ENCODE measurements around the gene PAK3. TPM values are rescaled to one million over a fixed set of nuclear protein-coding genes. Genes with fewer than 3 reads are reported as not detected.

The PAK3 gene
- total RNA-seq, 4 donors from 2014 or later = 0.10 to 0.29 (median 0.26) TPM; not detected in 1

- no peaks in the 10 kb centered on the region for H3K36me3 ChIP-seq
- no peaks in the 10 kb centered on the region for H3K9me3 ChIP-seq
- DNase-seq (no peak), ATAC-seq (no peak)
- H3K4me3 ChIP-seq = no peak overlapping the region
- in situ Hi-C loops (cut with MboI; ENCODE audit: low sequenced_read_pairs in 4 of 4) (no loop called here), intact Hi-C loops (cut with DNase I; ENCODE audit: low total_unique reads) (no loop called here)
- no peak overlapping the region for H3K27ac ChIP-seq
- no peaks in the 10 kb centered on the region for H3K4me1 ChIP-seq
- TF ChIP-seq, protein P1, sequence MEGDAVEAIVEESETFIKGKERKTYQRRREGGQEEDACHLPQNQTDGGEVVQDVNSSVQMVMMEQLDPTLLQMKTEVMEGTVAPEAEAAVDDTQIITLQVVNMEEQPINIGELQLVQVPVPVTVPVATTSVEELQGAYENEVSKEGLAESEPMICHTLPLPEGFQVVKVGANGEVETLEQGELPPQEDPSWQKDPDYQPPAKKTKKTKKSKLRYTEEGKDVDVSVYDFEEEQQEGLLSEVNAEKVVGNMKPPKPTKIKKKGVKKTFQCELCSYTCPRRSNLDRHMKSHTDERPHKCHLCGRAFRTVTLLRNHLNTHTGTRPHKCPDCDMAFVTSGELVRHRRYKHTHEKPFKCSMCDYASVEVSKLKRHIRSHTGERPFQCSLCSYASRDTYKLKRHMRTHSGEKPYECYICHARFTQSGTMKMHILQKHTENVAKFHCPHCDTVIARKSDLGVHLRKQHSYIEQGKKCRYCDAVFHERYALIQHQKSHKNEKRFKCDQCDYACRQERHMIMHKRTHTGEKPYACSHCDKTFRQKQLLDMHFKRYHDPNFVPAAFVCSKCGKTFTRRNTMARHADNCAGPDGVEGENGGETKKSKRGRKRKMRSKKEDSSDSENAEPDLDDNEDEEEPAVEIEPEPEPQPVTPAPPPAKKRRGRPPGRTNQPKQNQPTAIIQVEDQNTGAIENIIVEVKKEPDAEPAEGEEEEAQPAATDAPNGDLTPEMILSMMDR (IDR thresholded peaks at IDR 0.05 in 4 of 5, conservative IDR thresholded peaks at IDR 0.05 in 1 of 5) = no peak
- no peak for TF ChIP-seq POLR2A (IDR thresholded peaks at IDR 0.05)
- H3K27me3 ChIP-seq = peaks cover 0 to 13% (median 0%) of the 10 kb centered on the region in 3 donors
Measured at GRCh38 chrX:111123606-111124179, 27.7 kb downstream of the PAK3 start.

DNA sequence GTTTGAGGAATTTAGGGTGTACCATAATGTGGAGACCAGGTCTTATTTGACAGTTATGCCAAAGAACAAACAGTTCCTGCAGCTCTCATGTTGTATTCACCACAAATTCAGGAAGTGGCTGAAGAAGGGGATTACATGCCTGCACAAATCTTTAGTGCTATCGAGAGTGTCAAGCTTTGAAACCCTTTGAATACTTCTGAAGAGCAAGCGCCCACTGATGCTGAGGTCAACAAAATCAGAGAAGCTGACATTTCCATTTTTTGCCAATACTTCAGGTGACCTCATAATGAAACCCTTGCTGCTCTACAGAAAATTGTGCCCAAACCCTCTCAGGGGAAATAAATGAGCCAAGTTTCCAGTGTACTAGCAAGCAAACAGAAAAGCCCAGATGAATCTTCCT is 28.4 kb downstream of the PAK3 start:
- Histone ChIP-seq H3K9me3 (no peaks in the 10 kb centered on the region), H3K27me3 (peaks cover 0 to 10% (median 0%) of the 10 kb centered on the region in 3 donors), H3K36me3 (no peaks in the 10 kb centered on the region), H3K4me1 (no peaks in the 10 kb centered on the region), H3K4me3 (no peak overlapping the region), H3K27ac (no peak overlapping the region)
- TF ChIP-seq, protein P1 (IDR thresholded peaks at IDR 0.05 in 4 of 5, conservative IDR thresholded peaks at IDR 0.05 in 1 of 5) = no peak
- no peak for TF ChIP-seq POLR2A (IDR thresholded peaks at IDR 0.05)
- in situ Hi-C loops (cut with MboI; ENCODE audit: low sequenced_read_pairs in 4 of 4) (no loop called here), intact Hi-C loops (cut with DNase I; ENCODE audit: low total_unique reads) (no loop called here)
- DNase-seq = no peak
- ATAC-seq = no peak

GRCh38 chrX:111127038-111127437 is 31.0 kb downstream of the PAK3 start:
- Histone ChIP-seq H3K9me3 (no peaks in the 10 kb centered on the region), H3K4me1 (no peaks in the 10 kb centered on the region), H3K36me3 (no peaks in the 10 kb centered on the region), H3K27ac (no peak overlapping the region), H3K4me3 (no peak overlapping the region), H3K27me3 (peaks cover 0 to 10% (median 0%) of the 10 kb centered on the region in 3 donors)
- no peak for ATAC-seq
- intact Hi-C loops (cut with DNase I; ENCODE audit: low total_unique reads) (no loop called here), in situ Hi-C loops (cut with MboI; ENCODE audit: low sequenced_read_pairs in 4 of 4) (no loop called here)
- no peak for DNase-seq
- TF ChIP-seq POLR2A (IDR thresholded peaks at IDR 0.05) = no peak
- TF ChIP-seq, protein P1 (IDR thresholded peaks at IDR 0.05 in 4 of 5, conservative IDR thresholded peaks at IDR 0.05 in 1 of 5) = no peak

- TF ChIP-seq, protein P1 (IDR thresholded peaks at IDR 0.05 in 4 of 5, conservative IDR thresholded peaks at IDR 0.05 in 1 of 5) = no peak
- no peak for TF ChIP-seq POLR2A (IDR thresholded peaks at IDR 0.05)
- H3K36me3 ChIP-seq = no peaks in the 10 kb centered on the region
- H3K27ac ChIP-seq = no peak overlapping the region
- intact Hi-C loops (cut with DNase I; ENCODE audit: low total_unique reads) = no loop called here
- in situ Hi-C loops (cut with MboI; ENCODE audit: low sequenced_read_pairs in 4 of 4) = no loop called here
- ATAC-seq (no peak), DNase-seq (no peak)
- no peak overlapping the region for H3K4me3 ChIP-seq
- H3K4me1 ChIP-seq = no peaks in the 10 kb centered on the region
- H3K9me3 ChIP-seq = no peaks in the 10 kb centered on the region
- H3K27me3 ChIP-seq = peaks cover 0 to 10% (median 0%) of the 10 kb centered on the region in 3 donors
Measured at GRCh38 chrX:111129921-111130320, 33.9 kb downstream of the PAK3 start.

GRCh38 chrX:111131572-111131971 is 35.6 kb downstream of the PAK3 start:
- TF ChIP-seq POLR2A (IDR thresholded peaks at IDR 0.05) = no peak
- TF ChIP-seq, protein P1 (IDR thresholded peaks at IDR 0.05 in 4 of 5, conservative IDR thresholded peaks at IDR 0.05 in 1 of 5) = no peak
- intact Hi-C loops (cut with DNase I; ENCODE audit: low total_unique reads) = no loop called here

More at GRCh38 chrX:111131572-111131971, 35.6 kb downstream of the PAK3 start:
- no peaks in the 10 kb centered on the region for H3K9me3 ChIP-seq
- no peak overlapping the region for H3K27ac ChIP-seq
- in situ Hi-C loops (cut with MboI; ENCODE audit: low sequenced_read_pairs in 4 of 4) = no loop called here
- no peak overlapping the region for H3K4me3 ChIP-seq
- no peak for DNase-seq
- H3K36me3 ChIP-seq = no peaks in the 10 kb centered on the region
- H3K27me3 ChIP-seq = peaks cover 0 to 9% (median 0%) of the 10 kb centered on the region in 3 donors
- ATAC-seq = no peak
- no peaks in the 10 kb centered on the region for H3K4me1 ChIP-seq

Measured in gastrocnemius medialis (tissue), 4 donors.